Measurements from ENCODE around the gene AP2B1. TPM values are rescaled to one million over a fixed set of nuclear protein-coding genes. Genes with fewer than 3 reads are reported as not detected.

The AP2B1 gene
- total and polyA plus RNA-seq, 11 donors = 25.0 to 166 (median 122) TPM

- Histone ChIP-seq H3K27me3 (peaks cover 0 to 10% (median 0%) of the 10 kb centered on the region in 9 donors), H3K27ac (no peak overlapping the region), H3K4me3 (no peak overlapping the region), H3K9me3 (no peaks in the 10 kb centered on the region), H3K36me3 (no peaks in the 10 kb centered on the region), H3K4me1 (peaks cover 0 to 7% (median 0%) of the 10 kb centered on the region in 12 donors)
- no peak for DNase-seq
- TF ChIP-seq POLR2A (IDR thresholded peaks at IDR 0.05) (no peak), CTCF (IDR thresholded peaks at IDR 0.05) (no peak)
- WGBS, 4 donors = 68 to 78% (median 76%) methylated on average over 4 of the region's 4 CpGs
- no peak for ATAC-seq
- intact Hi-C loops (cut with DNase I) = no loop called here
Observed at GRCh38 chr17:35553310-35553709, 33.8 kb upstream of the AP2B1 start.

DNA sequence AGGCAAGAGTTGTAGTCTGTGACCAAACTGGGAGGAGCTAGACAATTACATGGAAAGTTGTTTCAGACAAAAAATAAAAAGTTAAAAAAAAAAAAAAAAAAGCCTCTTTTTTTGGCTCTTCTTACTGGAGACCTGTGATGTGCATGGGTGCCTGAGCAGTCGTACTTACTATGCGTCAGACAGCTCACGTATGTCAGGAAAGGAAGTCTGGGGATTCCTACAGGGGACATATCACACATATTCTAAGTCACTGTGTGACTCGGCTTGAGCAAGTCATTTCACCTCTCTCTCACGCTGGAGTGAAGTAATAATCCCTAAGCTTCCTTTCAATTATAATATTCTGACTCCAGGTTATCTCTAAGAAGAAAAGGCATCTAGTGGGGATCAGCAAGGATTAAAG lies 32.5 kb upstream of the AP2B1 start:
- H3K9me3 ChIP-seq = no peaks in the 10 kb centered on the region
- ATAC-seq (no peak), DNase-seq (no peak)
- H3K27me3 ChIP-seq = peaks cover 0 to 15% (median 0%) of the 10 kb centered on the region in 9 donors
- no peak overlapping the region for H3K4me3 ChIP-seq
- TF ChIP-seq CTCF (IDR thresholded peaks at IDR 0.05) (no peak), POLR2A (IDR thresholded peaks at IDR 0.05) (no peak)
- H3K27ac ChIP-seq = no peak overlapping the region
- intact Hi-C loops (cut with DNase I) = no loop called here
- H3K4me1 ChIP-seq = peaks cover 0 to 6% (median 0%) of the 10 kb centered on the region in 12 donors
- 58 to 74% (median 65%) methylated on average over 5 of the region's 5 CpGs for WGBS, 4 donors
- no peaks in the 10 kb centered on the region for H3K36me3 ChIP-seq

GRCh38 chr17:35555691-35556090 lies 31.4 kb upstream of the AP2B1 start:
- Histone ChIP-seq H3K9me3 (no peaks in the 10 kb centered on the region), H3K4me1 (peaks cover 0 to 6% (median 0%) of the 10 kb centered on the region in 12 donors), H3K27ac (no peak overlapping the region), H3K36me3 (no peaks in the 10 kb centered on the region), H3K27me3 (peaks cover 0 to 15% (median 0%) of the 10 kb centered on the region in 9 donors), H3K4me3 (no peak overlapping the region)
- WGBS, 4 donors = 82 to 90% (median 87%) methylated on average over 5 of the region's 5 CpGs
- TF ChIP-seq CTCF (IDR thresholded peaks at IDR 0.05) = no peak
- TF ChIP-seq POLR2A (IDR thresholded peaks at IDR 0.05) = no peak
- intact Hi-C loops (cut with DNase I) = no loop called here
- no peak for ATAC-seq
- DNase-seq = no peak

DNA sequence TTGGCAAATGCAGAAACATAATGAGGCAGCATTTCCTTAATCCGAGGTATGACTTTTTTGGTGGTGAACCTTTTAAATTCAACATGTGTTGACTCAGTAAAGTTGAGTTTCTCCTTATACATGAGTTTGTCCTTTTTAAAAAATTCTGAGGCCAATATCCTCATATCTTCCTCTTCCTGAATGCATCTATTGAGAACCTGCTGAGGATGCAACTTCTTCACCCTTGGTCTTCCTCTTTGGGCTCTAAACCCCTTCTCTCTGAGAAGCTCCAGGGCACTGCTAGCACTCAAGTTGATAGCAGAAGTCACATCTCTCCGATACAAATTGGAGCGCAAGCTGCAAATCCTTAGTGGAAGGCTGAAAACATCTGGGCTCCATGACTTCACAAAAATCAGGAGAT lies 29.8 kb upstream of the AP2B1 start:
- WGBS, 4 donors = 78 to 86% (median 82%) methylated on average over 3 of the region's 3 CpGs
- H3K27ac ChIP-seq = peak overlapping the region in 1 of 12 donors; percentile 22
- no peak for ATAC-seq

More for the DNA sequence above, 29.8 kb upstream of the AP2B1 start:
- Histone ChIP-seq H3K4me3 (no peak overlapping the region), H3K4me1 (peaks cover 0 to 6% (median 0%) of the 10 kb centered on the region in 12 donors), H3K36me3 (no peaks in the 10 kb centered on the region), H3K9me3 (no peaks in the 10 kb centered on the region), H3K27me3 (peaks cover 0 to 15% (median 0%) of the 10 kb centered on the region in 9 donors)
- DNase-seq = no peak
- no peak for TF ChIP-seq POLR2A (IDR thresholded peaks at IDR 0.05)
- TF ChIP-seq CTCF (IDR thresholded peaks at IDR 0.05) = no peak
- intact Hi-C loops (cut with DNase I) = no loop called here

Data from heart left ventricle (tissue), 16 donors.